Right lobe of liver (tissue), 6 donors: Measurements from ENCODE around the gene PTCD3. TPM values are rescaled to one million over a fixed set of nuclear protein-coding genes. Genes with fewer than 3 reads are reported as not detected.

Source experiments
- ATAC-seq, 4 donors: fragments of 200-7000 bp; cut with Tn5 transposase; one replicate each; pipeline ENCODE4 v1.9.1; 2020; ENCODE audit warnings: mild to moderate bottlenecking in 4 of 4, moderate library complexity in 4 of 4
- DNase-seq, 3 donors: peaks; one replicate each; pipeline ENCODE4 v3.0.0-alpha.2; 2020
- H3K27ac ChIP-seq, 3 donors: fragments of 200-600 bp; one replicate each; pipeline ENCODE4 v1.8.0; 2022
- H3K27me3 ChIP-seq, 2 donors: fragments of 200-600 bp; one replicate each; pipeline ENCODE4 v1.8.0; 2022
- H3K36me3 ChIP-seq, 4 donors: fragments of 200-600 bp; sonication (generic) in 1 of 4; one replicate each; pipeline versions ENCODE4 v1.5.1 to v1.8.0; 2017 to 2022; ENCODE audit warnings: control low read depth in 1 of 4
- H3K4me1 ChIP-seq, 4 donors: fragments of 200-600 bp; sonication (generic) in 1 of 4; one replicate each; pipeline versions ENCODE4 v1.5.1 to v1.8.0; 2017 to 2022; ENCODE audit warnings: control low read depth in 1 of 4
- H3K4me3 ChIP-seq, 3 donors: fragments of 200-600 bp; one replicate each; pipeline ENCODE4 v1.8.0; 2022
- H3K9me3 ChIP-seq, 4 donors: fragments of 200-600 bp; sonication (generic) in 1 of 4; one replicate each; pipeline versions ENCODE4 v1.5.1 to v1.8.0; 2017 to 2022; ENCODE audit warnings: control low read depth in 1 of 4
- CTCF ChIP-seq, 4 donors: fragments of 200-600 bp in 3 of 4; fragments of 450-650 bp in 1 of 4; IDR thresholded peaks; one replicate each; pipeline versions ENCODE4 v1.5.1 to v1.8.0; 2016 to 2022; ENCODE audit warnings: antibody characterized with exemption in 4 of 4, mild to moderate bottlenecking in 2 of 4
- POLR2A ChIP-seq: fragments of 450-650 bp; IDR thresholded peaks from one replicate; pipeline ENCODE4 v1.6.1; 2017; ENCODE audit warnings: antibody characterized with exemption, mild to moderate bottlenecking
- WGBS: methylation state at CpG from one replicate; pipeline ENCODE4 v1.1.6; 2018; ENCODE audit warnings: low coverage, low lambda C conversion rate; ENCODE audit not compliant: insufficient coverage; ENCODE audit errors: missing lambda C conversion rate; 5-methylcytosine and 5-hydroxymethylcytosine counted together
- intact Hi-C, 2 donors: fragments of 100-400 bp; cut with DNase I; formaldehyde crosslinking; loops; one replicate each; pipeline versions ENCODE4 v1.11.2 to v1.14.1; 2022
- small RNA-seq, 2 experiments: library from RNA; depleted of rRNA; stranded (forward); fragments of <200 nt; gene quantifications; one replicate each; pipeline ENCODE3, GENCODE V24; 2016
- total RNA-seq, 6 experiments: library from RNA; depleted of rRNA in 2 of 6; stranded (reverse); fragments of >200 nt in 2 of 6; fragmentation: NEBNext Ultra II Directional in 3 of 6; extraction: Animal tissue kit (Norgen Biotek cat#: 25700) in 3 of 6; gene quantifications; one replicate each; pipeline versions ENCODE4 v1.1.0 to v1.2.4, GENCODE V29; 2016 to 2023
- donor health status: DM: no; HTN: yes; CAD: no.
- donor health status: DM: no; HTN: no; CAD: no.
- donor health status: DM: no; HTN: no; CAD: no.
- donor health status: DM: no; HTN: yes; CAD: no.
- donor health status: DM: no; HTN: yes; CAD: no.

PTCD3 gene
- total RNA-seq, 6 experiments from 2014 or later, result 47.6 to 68.2 (median 56.1) TPM

GRCh38 chr2:86176597-86176996, 70.6 kb downstream of the PTCD3 start:
- no peak for ATAC-seq
- Histone ChIP-seq H3K27me3 (no peaks in the 10 kb centered on the region), H3K4me3 (no peak overlapping the region), H3K9me3 (no peaks in the 10 kb centered on the region), H3K27ac (no peak overlapping the region), H3K36me3 (peaks cover 0 to 53% (median 13%) of the 10 kb centered on the region in 4 donors), H3K4me1 (peaks cover 0 to 7% (median 0%) of the 10 kb centered on the region in 4 donors)
- intact Hi-C loops, result no loop called here
- no peak for TF ChIP-seq POLR2A
- no peak for TF ChIP-seq CTCF (IDR thresholded peaks at IDR 0.05)
- no peak for DNase-seq

GRCh38 chr2:86185517-86186212, 79.6 kb downstream of the PTCD3 start:
- Histone ChIP-seq H3K27ac (peak overlapping the region in 2 of 3 donors; percentile 20 to 45), H3K9me3 (no peaks in the 10 kb centered on the region), H3K36me3 (peaks cover 0 to 4% (median 0%) of the 10 kb centered on the region in 4 donors), H3K4me3 (no peak overlapping the region), H3K4me1 (peaks cover 0 to 20% (median under 1%) of the 10 kb centered on the region in 4 donors), H3K27me3 (no peaks in the 10 kb centered on the region)
- intact Hi-C loops, result no loop called here
- DNase-seq (no peak), ATAC-seq (peak in 3 of 4 donors; percentile 21 to 41 (median 31))
- no peak for TF ChIP-seq POLR2A
- WGBS, result no CpG with 5 or more reads among the region's 1 CpG

- Histone ChIP-seq H3K27me3 (no peaks in the 10 kb centered on the region), H3K9me3 (no peaks in the 10 kb centered on the region), H3K36me3 (no peaks in the 10 kb centered on the region), H3K27ac (peak overlapping the region in 1 of 3 donors; percentile 15), H3K4me1 (peaks cover 0 to 25% (median 4%) of the 10 kb centered on the region in 4 donors), H3K4me3 (no peak overlapping the region)
- intact Hi-C loops, result no loop called here
- no peak for TF ChIP-seq POLR2A
- TF ChIP-seq CTCF (IDR thresholded peaks at IDR 0.05), result no peak
- DNase-seq (no peak), ATAC-seq (no peak)
These were observed 80.4 kb downstream of the PTCD3 start for GRCh38 chr2:86186431-86186830.

GRCh38 chr2:86189782-86190416, 83.9 kb downstream of the PTCD3 start:
- TF ChIP-seq CTCF (IDR thresholded peaks at IDR 0.05), result no peak
- no peak for TF ChIP-seq POLR2A
- H3K36me3 ChIP-seq, result no peaks in the 10 kb centered on the region
- no peak for ATAC-seq
- no peak overlapping the region for H3K27ac ChIP-seq
- H3K4me3 ChIP-seq, result no peak overlapping the region
- H3K4me1 ChIP-seq, result peaks cover 0 to 29% (median 11%) of the 10 kb centered on the region in 4 donors
- no peaks in the 10 kb centered on the region for H3K27me3 ChIP-seq
- intact Hi-C loops, result no loop called here
- H3K9me3 ChIP-seq, result no peaks in the 10 kb centered on the region
- DNase-seq, result no peak
- WGBS, result 72% methylated on average over 7 of the region's 7 CpGs

Small RNA genes within 50 kb of the gene (small RNA-seq; reads per million reads assigned to genes)
- gene RF00019, result 0 reads per million in 2 experiments
- 14,450 to 40,033 reads per million in 2 experiments for gene SNORD94

Other genes with a start within 250 kb of the PTCD3 start
- gene ST3GAL5, start 217.2 kb upstream of the PTCD3 start, total RNA-seq, result 10 to 100 TPM in 4 of 6 experiments, 1 to 10 TPM in 2; 8.6 to 22.2 (median 10.9) TPM
- 10 to 100 TPM; 12.5 to 19.7 (median 14.4) TPM for gene POLR1A, start 349 bp upstream of the PTCD3 start, total RNA-seq
- gene IMMT, start 89.2 kb downstream of the PTCD3 start, total RNA-seq, result 10 to 100 TPM; 48.9 to 56.9 (median 52.5) TPM
- gene MRPL35, start 93.2 kb downstream of the PTCD3 start, total RNA-seq, result 10 to 100 TPM; 21.1 to 42.2 (median 24.1) TPM
- gene REEP1, start 231.4 kb downstream of the PTCD3 start, total RNA-seq, result 1 to 10 TPM in 2 of 6 experiments, under 1 TPM in 4; 0.61 to 1.8 (median 0.85) TPM